ENCODE results near the gene KCNH8.
A peak's percentile ranks its signal among the peaks of the same experiment; 100 is the strongest.

DNA sequence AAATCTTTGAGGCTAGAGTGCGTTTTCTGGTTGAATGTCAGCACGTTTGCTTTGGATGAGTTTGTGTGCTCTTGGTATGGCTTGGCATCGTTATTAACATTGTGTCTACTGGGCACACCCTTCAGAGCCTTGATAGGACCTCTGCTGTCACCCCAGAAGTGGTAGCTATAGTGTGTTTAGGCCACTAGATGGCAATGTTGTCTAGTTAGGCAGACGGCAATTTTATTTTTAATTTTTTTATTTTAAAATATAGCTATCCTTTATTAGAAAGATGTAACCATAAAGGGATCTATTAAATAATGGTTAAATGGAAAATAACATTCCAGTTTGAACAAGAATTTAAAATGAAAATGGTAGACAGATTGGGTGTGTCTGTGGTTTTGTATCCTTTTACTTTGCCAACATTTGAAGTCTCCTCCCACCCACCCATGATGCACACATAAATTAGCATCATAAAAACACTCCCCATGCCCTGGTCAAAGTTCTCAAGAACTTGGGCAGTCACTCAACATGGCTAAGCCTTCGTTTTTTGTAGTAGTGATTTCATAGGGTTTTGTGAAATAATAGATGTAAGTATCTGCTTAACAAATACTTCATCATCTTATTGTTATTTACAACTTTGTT, 200.7 kb downstream of the KCNH8 start:
- TF ChIP-seq, protein P1, sequence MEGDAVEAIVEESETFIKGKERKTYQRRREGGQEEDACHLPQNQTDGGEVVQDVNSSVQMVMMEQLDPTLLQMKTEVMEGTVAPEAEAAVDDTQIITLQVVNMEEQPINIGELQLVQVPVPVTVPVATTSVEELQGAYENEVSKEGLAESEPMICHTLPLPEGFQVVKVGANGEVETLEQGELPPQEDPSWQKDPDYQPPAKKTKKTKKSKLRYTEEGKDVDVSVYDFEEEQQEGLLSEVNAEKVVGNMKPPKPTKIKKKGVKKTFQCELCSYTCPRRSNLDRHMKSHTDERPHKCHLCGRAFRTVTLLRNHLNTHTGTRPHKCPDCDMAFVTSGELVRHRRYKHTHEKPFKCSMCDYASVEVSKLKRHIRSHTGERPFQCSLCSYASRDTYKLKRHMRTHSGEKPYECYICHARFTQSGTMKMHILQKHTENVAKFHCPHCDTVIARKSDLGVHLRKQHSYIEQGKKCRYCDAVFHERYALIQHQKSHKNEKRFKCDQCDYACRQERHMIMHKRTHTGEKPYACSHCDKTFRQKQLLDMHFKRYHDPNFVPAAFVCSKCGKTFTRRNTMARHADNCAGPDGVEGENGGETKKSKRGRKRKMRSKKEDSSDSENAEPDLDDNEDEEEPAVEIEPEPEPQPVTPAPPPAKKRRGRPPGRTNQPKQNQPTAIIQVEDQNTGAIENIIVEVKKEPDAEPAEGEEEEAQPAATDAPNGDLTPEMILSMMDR (IDR thresholded peaks at IDR 0.05) = peak; percentile 50 to 86 (median 58)
- TF ChIP-seq POLR2A (IDR thresholded peaks at IDR 0.05) = no peak
